ENCODE data around the gene PDILT.

- TF ChIP-seq POLR2A (IDR thresholded peaks at IDR 0.05): no peak
- TF ChIP-seq, protein P1, sequence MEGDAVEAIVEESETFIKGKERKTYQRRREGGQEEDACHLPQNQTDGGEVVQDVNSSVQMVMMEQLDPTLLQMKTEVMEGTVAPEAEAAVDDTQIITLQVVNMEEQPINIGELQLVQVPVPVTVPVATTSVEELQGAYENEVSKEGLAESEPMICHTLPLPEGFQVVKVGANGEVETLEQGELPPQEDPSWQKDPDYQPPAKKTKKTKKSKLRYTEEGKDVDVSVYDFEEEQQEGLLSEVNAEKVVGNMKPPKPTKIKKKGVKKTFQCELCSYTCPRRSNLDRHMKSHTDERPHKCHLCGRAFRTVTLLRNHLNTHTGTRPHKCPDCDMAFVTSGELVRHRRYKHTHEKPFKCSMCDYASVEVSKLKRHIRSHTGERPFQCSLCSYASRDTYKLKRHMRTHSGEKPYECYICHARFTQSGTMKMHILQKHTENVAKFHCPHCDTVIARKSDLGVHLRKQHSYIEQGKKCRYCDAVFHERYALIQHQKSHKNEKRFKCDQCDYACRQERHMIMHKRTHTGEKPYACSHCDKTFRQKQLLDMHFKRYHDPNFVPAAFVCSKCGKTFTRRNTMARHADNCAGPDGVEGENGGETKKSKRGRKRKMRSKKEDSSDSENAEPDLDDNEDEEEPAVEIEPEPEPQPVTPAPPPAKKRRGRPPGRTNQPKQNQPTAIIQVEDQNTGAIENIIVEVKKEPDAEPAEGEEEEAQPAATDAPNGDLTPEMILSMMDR (IDR thresholded peaks at IDR 0.05): no peak
Observed at GRCh38 chr16:20377181-20377580, 27.4 kb downstream of the PDILT start.

Data from adrenal gland (tissue), 5 donors.